RWPE2 (cell line): ENCODE results near the gene GDF15.

Source experiments
- ATAC-seq: fragments of 200-7000 bp; cut with Tn5 transposase; 3 replicates; pipeline ENCODE4 v1.9.1; 2021; ENCODE audit warnings: low read depth
- DNase-seq: peaks from one replicate; pipeline ENCODE4 v3.0.0-alpha.2; 2020; ENCODE audit warnings: low spot score
- H3K27ac ChIP-seq: fragments of 450-650 bp; 2 replicates; pipeline ENCODE4 v1.5.1; 2017; ENCODE audit warnings: mild to moderate bottlenecking; ENCODE audit not compliant: poor library complexity, severe bottlenecking
- H3K27me3 ChIP-seq: fragments of 250-450 bp; sonication (Bioruptor Pico); 2 replicates; pipeline ENCODE4 v1.5.1; 2021; ENCODE audit warnings: mild to moderate bottlenecking, moderate library complexity; ENCODE audit not compliant: insufficient read depth, poor library complexity, severe bottlenecking
- H3K36me3 ChIP-seq: fragments of 250-450 bp; sonication (Bioruptor Pico); 2 replicates; pipeline ENCODE4 v1.5.1; 2020; ENCODE audit warnings: low read depth, mild to moderate bottlenecking, moderate library complexity
- H3K4me1 ChIP-seq: fragments of 250-450 bp; sonication (Bioruptor Pico); 2 replicates; pipeline ENCODE4 v1.5.1; 2021; ENCODE audit warnings: mild to moderate bottlenecking, moderate library complexity; ENCODE audit not compliant: insufficient read depth, poor library complexity, severe bottlenecking
- H3K4me3 ChIP-seq: fragments of 250-450 bp; sonication (Bioruptor Pico); 2 replicates; pipeline ENCODE4 v1.5.1; 2021; ENCODE audit warnings: mild to moderate bottlenecking, moderate library complexity; ENCODE audit not compliant: severe bottlenecking
- H3K9me3 ChIP-seq: fragments of 250-450 bp; sonication (Bioruptor Pico); 2 replicates; pipeline ENCODE4 v1.5.1; 2021; ENCODE audit warnings: mild to moderate bottlenecking, moderate library complexity; ENCODE audit not compliant: severe bottlenecking
- CTCF ChIP-seq: fragments of 450-650 bp; IDR thresholded peaks from one replicate; pipeline ENCODE4 v1.5.1; 2017; ENCODE audit warnings: mild to moderate bottlenecking, moderate library complexity; ENCODE audit not compliant: poor library complexity, severe bottlenecking

The GDF15 gene

GRCh38 chr19:18434411-18435175, 48.6 kb downstream of the GDF15 start:
- no peaks in the 10 kb centered on the region for H3K9me3 ChIP-seq
- H3K4me3 ChIP-seq = no peak overlapping the region
- ATAC-seq (no peak), DNase-seq (no peak)
- H3K4me1 ChIP-seq = peaks cover 15% of the 10 kb centered on the region
- no peak overlapping the region for H3K27ac ChIP-seq
- TF ChIP-seq CTCF = no peak
- H3K36me3 ChIP-seq = no peaks in the 10 kb centered on the region
- no peaks in the 10 kb centered on the region for H3K27me3 ChIP-seq

- ATAC-seq (no peak), DNase-seq (no peak)
- no peaks in the 10 kb centered on the region for H3K27me3 ChIP-seq
- H3K4me3 ChIP-seq = no peak overlapping the region
- TF ChIP-seq CTCF = no peak
- H3K27ac ChIP-seq = no peak overlapping the region
- H3K36me3 ChIP-seq = no peaks in the 10 kb centered on the region
- no peaks in the 10 kb centered on the region for H3K9me3 ChIP-seq
- H3K4me1 ChIP-seq = peaks cover 15% of the 10 kb centered on the region
Observed at GRCh38 chr19:18435178-18435841, 49.4 kb downstream of the GDF15 start.

- H3K27ac ChIP-seq = no peak overlapping the region
- H3K4me3 ChIP-seq = no peak overlapping the region
- DNase-seq (no peak), ATAC-seq (no peak)
- H3K9me3 ChIP-seq = no peaks in the 10 kb centered on the region
- H3K36me3 ChIP-seq = no peaks in the 10 kb centered on the region
- H3K4me1 ChIP-seq = peaks cover 15% of the 10 kb centered on the region
- no peaks in the 10 kb centered on the region for H3K27me3 ChIP-seq
- no peak for TF ChIP-seq CTCF
Observed at GRCh38 chr19:18435842-18436670, 50.1 kb downstream of the GDF15 start.

GRCh38 chr19:18436671-18437490, 50.9 kb downstream of the GDF15 start:
- peaks cover 15% of the 10 kb centered on the region for H3K4me1 ChIP-seq
- no peaks in the 10 kb centered on the region for H3K36me3 ChIP-seq
- DNase-seq (no peak), ATAC-seq (peak; percentile 38)
- H3K4me3 ChIP-seq = peak overlapping the region; percentile 45
- H3K9me3 ChIP-seq = no peaks in the 10 kb centered on the region
- no peak for TF ChIP-seq CTCF
- peak overlapping the region; percentile 40 for H3K27ac ChIP-seq
- H3K27me3 ChIP-seq = no peaks in the 10 kb centered on the region
